GM19035 (cell line): ENCODE data around the gene DPEP3.
"Not testable (repeated sequence)": the region's sequence is repeated elsewhere in the genome, so short reads cannot be mapped to it uniquely, and the experiment has no call there.

Experiments
- ATAC-seq: cut with Tn5 transposase; IDR thresholded peaks from one replicate; pipeline ENCODE4 v1.9.1; 2021; ENCODE audit not compliant: unreplicated experiment

The DPEP3 gene, protein sequence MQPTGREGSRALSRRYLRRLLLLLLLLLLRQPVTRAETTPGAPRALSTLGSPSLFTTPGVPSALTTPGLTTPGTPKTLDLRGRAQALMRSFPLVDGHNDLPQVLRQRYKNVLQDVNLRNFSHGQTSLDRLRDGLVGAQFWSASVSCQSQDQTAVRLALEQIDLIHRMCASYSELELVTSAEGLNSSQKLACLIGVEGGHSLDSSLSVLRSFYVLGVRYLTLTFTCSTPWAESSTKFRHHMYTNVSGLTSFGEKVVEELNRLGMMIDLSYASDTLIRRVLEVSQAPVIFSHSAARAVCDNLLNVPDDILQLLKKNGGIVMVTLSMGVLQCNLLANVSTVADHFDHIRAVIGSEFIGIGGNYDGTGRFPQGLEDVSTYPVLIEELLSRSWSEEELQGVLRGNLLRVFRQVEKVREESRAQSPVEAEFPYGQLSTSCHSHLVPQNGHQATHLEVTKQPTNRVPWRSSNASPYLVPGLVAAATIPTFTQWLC

DNA sequence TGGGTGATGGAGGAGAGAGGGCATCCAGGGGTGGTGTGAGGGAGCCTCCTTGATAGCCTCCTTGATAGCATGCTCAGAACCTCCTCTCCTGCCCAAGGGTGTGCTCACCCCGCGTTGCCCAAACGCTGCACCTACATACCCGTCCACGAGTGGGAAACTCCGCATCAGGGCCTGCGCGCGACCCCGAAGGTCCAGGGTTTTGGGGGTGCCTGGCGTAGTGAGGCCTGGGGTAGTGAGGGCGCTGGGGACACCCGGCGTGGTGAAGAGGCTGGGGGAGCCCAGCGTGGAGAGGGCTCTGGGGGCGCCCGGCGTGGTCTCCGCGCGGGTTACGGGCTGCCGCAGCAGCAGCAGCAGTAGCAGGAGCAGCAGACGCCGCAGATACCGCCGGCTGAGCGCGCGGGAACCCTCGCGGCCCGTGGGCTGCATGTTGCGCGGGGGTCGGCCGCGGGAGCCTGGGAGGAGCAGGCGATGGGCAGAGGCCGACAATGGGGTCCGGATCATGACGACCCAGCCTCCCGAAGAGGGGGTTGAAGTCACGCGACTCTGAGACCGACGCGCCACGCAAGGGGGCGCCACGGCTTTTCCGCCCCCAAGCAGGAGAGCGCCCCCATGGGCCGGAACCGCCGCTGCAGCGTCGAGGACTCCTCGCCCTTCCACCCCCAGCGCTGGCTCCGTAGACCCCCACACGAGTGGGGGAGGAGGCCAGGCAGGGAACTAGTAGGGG, at the start of gene DPEP3:
Gene DPEP3 (minus strand): TSS at position 545 of the 724 bp plus-strand sequence. CDS start 119 bp downstream, at position 426.
- ATAC-seq: no peak

DNA sequence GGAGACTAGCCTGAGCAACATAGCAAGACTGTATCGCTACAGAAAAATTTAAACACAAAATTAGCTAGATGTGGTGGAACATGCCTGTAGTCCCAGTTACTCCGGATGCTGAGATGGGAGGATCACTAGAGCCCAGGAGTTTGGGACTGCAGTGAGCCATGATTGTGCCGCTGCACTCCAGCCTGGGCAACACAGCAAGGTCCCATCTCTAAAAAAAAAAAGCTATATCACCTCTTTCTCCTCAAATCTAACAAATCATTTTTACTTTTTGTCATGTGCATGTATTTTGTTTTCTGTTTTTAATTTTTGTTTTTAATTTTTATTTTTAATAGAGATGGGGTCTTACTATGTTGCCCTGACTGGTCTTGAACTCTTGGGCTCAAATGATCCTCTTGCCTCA, 48.7 kb upstream of the DPEP3 start:
- no peak for ATAC-seq

DNA sequence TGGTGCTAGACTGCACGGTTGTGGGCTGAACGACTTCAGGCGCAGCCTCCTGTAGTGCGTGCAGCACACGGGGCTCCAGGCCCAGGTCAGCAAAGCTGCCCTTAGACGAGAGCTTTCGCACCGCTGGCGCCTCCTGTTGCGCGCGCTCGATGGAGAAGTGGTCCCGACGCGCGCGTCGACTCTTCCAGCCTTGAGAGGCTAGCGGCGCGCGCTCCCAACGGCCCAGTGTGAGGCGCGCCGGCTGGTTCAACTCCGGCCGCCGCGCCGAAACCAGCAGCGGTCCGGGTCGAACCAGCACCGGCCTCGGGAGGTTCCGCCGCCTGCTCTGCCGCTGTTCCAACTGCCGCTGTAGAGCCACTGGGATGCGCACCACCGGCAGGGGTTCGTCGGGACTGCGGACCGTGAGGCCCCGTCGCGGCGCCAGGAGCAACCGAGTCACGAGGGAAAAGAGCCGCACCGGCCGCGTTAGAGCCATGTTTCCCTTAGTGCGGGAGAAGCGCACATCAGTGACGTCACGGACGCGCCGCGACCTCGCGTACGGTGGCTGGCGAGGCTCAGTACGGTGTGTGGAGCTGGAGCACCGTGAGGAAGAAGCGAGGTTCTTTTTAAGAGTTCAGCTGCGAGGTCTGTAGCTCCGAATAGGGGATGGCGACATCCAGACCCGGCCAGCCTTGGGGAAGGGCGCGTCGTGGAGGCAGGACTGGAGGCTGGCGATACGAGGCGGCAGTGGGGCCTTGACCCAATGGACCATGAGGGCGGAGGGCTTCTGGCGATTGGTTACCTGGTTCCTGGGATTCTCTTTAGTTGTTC, 42.6 kb upstream of the DPEP3 start, which contains the start of the genes DDX28 and DUS2:
Gene DDX28 (minus strand): TSS at position 505 of the 810 bp plus-strand sequence. CDS start 30 bp downstream, at position 475.
Gene DUS2 (plus strand): TSS at position 557 of the 810 bp plus-strand sequence. CDS start 14,740 bp downstream, outside the sequence.
- ATAC-seq: peak; percentile 91

DNA sequence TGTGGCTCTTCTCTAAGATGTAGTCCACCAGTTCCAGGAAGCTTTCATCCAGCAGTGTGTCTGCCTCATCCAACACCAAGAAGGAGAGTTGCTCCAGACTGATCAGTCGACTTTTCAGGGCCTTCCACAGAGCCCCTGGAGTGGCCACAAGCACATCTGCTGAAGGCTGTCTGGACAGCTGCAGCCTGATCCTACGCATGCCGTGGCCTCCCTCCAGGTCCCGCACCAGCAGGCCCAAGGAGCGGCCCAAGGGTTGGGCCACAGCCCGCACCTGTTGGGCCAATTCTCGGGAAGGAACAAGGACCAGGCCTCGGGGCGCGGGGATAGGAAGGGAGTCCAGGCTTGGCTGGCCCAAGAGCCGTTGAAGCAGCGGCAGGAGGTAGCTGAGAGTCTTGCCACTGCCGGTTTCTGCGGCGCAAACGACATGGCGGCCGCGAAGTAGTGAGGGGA, 42.0 kb upstream of the DPEP3 start:
- ATAC-seq: no peak

DNA sequence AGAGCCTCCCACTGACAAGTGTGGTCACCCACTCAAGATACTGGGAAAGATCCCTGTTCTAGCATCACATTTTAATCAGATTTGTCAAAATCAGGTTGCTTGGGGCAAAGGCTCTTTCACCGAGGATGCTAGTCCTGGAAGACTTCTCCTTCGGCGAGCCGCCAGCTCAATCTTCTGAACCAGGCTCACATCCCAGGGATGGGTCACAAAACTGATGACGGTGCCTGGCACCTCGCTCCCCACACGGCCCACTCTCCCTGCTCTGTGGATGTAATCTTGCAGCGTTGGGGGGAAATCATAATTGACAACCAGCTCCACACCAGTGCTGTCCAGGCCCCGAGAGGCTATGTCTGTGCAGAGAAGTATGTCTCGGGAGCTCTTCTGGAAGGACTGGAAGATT, 41.2 kb upstream of the DPEP3 start:
- ATAC-seq: no peak

DNA sequence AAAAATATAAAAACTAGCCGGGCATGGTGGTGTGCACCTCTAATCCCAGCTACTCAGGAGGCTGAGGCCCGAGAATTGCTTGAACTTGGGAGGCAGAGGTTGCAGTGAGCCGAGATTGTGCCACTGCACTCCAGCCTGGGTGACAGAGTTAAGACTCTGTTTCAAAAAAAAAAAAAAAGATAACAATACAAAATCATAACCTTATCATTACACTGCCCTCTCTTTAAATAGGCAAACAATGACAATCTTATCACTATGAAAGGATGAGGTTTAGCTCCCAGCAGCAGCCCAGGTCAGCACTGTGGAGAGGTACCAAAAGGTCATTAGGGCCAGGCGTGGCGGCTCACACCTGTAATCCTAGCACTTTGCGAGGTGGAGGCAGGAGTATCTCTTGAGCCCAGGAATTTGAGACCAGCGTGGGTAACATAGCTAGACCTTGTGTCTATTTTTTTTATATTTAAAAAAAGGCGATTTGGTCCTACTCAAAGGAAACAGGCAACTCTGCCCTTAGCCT, 38.9 kb upstream of the DPEP3 start:
- ATAC-seq: no peak

DNA sequence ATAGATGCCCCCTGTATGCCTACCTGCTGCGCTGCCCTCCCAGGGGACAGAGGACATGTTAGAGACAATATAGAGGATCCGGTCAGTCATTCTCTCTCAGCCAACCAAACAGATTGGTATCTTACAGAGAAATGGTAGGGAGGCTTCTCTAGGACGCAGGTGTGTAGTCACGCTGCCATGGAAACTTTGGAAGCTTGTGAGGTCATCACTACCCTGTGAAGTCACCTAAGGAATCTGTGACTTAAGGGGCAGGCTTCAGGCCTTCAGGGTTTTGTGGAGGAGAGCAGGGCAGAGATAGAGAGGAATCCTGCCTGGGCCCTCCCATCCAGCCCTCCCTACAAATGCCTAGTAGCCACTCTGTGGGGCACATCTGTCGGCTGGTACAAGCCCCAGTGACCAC, 35.4 kb upstream of the DPEP3 start, which contains the start of gene DPEP2NB:
Gene DPEP2NB (minus strand): TSS at position 231 of the 400 bp plus-strand sequence. CDS start 141 bp downstream, at position 90.
- no peak for ATAC-seq

DNA sequence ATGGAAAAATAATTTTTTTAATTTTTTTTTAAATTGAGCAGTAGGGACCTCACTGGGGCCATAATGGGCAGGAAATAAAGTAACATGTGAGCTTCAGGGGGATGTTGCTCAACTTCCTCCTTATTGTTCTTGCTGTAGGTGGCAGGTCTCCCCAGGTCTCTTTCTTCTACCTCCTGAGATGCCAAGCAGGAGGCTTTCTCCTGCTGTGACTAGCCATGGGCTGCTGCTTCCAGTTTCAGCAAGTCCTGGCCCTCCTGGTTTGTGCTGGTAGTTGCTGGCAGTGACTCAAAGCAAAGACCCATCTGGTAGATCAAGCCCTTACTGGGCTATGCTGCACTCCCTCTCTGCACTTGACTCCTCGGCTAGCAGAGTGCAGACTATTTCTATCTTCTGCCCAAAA, 33.1 kb upstream of the DPEP3 start:
- no peak for ATAC-seq

DNA sequence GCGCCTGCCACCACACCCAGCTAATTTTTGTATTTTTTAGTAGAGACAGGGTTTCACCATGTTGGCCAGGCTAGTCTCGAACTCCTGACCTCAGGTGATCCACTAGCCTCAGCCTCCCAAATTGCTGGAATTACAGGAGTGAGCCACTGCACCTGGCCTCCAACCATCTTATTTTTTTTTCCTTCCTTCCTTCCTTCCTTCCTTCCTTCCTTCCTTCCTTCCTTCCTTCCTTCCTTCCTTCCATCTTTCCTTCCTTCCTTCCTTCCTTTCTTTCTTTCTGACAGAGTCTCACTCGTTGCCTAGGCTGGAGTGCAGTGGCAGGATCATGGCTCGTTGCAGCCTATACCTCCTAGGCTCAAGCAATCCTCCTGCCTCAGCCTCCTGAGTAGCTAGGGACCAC, 29.6 kb upstream of the DPEP3 start:
- ATAC-seq: not testable (repeated sequence)

DNA sequence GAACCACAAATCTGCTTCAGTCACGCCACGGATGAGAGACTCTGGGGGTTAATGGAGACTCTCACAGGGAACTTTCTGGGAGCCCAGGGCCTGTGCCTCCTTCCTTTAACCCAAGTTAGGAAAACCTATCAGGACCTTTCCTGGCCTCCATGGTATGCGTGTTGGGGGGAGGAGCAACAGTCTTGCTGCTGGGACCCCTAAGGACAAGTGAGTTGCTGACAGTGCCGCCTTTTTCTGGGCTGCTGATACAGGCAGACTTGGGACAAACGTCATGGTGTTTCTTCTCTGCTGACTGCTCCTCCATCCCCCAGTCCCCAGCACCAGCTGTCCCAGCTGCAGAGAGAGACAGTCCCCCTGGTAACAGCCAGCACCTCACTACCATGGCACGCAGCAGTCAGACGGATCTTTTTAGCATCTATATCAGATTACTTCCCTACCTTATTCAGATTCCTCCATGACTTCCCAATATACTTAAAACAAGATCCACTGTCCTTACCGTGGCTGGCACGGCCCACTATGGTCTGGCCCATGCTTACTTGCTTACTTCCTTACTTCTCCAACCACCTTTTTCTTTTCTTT, 28.9 kb upstream of the DPEP3 start:
- no peak for ATAC-seq

DNA sequence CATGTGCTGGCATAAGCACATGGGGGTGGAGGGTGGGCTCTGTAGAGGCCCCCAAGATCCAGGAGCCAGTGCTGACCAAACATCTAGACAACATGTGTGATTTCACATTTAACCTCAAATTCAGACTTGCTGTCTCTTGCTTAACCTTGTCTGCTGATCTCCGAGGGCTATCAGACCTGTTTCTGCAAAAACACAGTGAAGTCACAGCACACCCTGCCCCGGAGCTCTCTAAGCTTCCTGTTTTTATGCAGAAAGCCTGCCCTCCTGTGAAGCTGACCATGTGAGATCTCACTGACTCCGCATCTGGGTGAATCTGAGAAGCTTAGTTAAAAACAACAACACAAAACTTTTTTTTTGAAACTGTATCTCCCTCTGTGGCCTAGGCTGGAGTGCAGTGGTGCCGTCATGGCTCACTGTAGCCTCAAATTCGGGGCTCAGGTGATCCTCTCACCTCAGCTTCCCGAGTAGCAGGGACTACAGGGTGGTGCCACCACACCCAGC, 25.5 kb upstream of the DPEP3 start:
- ATAC-seq: no peak

DNA sequence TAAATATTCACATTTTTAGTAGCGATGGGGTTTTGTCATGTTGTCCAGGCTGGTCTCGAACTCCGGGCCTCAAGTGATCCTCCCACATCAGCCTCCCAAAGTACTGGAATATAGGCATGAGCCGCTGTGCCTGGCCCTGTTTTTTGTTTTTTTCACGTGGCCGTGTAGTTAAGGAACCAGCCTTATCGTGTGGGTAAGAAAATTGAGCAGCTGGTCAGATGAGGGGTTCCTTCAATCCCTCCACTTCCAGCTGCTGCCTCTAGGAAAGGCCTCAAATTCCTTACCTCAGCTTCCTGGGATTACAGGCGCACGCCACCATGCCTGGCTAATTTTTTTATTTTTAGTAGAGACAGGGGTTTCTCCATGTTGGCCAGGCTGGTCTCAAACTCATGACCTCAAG, 24.9 kb upstream of the DPEP3 start:
- no peak for ATAC-seq

DNA sequence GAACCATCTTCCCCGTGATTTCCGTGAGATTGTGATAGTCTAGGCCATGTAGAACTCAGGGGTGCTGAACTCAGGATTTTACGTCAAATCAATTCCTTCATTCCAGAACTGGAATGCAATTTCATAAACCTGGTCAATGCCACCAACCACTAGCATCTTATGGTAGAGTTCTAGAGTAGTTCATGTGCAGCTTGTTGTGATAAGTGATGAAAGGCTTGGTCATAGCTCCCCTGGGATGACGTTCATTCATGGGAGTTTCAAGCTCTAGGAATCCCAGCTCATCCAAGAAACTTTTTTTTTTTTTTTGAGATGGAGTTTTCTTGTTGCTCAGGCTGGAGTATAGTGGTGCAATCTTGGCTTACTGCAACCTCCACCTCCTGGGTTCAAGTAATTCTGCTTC, 22.7 kb upstream of the DPEP3 start:
- no peak for ATAC-seq

DNA sequence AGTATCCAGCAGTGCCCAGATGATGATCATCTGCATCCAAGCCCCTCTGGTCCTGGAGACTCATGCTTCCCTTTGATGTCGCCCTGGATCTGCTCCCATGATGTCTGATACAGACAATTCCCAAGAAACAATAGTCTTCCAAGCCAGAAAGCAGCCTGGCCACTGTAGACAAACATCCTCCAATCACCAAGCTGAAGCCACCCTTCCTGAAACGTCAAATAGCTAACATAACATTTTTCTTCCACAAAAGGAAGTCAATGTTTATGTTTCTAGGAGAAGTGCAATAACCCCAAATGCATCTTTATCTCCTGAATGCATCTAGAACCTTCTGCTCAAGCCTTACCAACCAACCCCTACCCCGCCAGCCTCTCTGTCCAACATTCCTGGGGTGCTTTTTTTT, 20.2 kb upstream of the DPEP3 start:
- ATAC-seq: no peak

DNA sequence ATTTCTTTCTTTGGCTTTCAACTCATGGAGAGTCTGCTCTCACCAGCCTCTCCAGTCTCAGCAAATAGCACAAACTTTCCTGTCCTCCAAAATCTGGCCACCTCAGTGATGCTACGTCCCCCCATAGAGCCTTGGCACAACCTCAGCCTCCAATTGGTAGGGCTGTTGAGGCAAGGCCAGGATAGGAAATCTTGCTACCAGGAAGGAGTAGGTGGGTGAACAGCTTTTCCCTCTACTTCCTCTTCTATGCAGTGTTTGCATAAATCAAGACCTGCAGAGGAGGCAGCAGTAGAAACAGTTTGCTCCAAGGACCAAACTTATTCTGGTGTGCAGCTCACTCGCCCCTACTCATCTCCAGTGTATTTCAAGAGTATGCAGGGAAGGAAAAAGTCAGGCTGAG, 19.7 kb upstream of the DPEP3 start:
- no peak for ATAC-seq

DNA sequence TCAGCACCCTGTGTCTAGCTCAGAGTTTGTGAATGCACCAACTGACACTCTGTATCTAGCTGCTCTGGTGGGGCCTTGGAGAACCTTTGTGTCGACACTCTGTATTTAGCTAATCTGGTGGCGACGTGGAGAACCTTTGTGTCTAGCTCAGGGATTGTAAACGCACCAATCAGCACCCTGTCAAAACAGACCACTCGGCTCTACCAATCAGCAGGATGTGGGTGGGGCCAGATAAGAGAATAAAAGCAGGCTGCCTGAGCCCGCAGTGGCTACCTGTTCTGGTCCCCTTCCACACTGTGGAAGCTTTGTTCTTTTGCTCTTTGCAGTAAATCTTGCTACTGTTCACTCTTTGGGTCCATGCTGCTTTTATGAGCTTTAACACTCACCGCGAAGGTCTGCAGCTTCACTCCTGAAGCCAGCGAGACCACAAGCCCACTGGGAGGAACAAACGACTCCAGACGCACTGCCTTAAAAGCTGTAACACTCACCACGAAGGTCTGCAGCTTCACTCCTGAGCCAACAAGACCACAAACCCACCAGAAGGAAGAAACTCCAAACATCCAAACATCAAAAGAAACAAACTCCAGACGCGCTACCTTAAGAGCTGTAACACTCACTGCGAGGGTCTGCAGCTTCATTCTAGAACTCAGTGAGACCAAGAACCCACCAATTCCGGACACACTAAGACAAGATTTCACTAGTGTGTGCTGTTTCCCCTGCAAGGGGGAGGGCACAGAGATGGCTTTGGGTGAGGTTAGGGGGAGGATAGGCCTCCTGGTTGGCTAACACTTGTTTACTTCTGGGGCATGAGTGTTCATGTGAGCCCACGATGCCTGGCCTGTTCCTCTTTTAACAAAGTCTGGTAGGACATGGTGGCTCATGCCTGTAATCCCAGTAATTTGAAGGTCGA, 18.7 kb upstream of the DPEP3 start, which contains the start of gene DPEP2:
Gene DPEP2 (minus strand): TSS at position 706 of the 910 bp plus-strand sequence. CDS start 6,272 bp downstream, outside the sequence.
- ATAC-seq: not testable (repeated sequence)

DNA sequence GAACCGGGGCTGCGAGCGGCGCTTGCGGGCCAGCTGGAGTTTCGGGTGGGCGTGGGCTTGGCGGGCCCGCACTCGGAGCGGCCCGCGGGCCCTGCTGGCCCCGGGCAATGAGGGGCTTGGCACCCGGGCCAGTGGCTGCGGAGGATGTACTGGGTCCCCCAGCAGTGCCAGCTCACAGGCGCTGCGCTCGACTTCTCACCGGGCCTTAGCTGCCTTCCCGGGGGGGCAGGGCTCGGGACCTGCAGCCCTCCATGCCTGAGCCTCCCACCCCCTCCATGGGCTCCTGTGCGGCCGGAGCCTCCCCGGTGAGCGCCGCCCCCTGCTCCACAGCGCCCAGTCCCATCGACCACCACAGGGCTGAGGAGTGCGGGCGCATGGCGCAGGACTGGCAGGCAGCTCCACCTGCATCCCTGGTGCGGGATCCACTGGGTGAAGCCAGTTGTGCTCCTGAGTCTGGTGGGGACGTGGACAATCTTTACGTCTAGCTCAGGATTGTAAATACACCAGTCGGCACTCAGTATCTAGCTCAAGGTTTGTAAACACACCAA, 18.0 kb upstream of the DPEP3 start:
- not testable (repeated sequence) for ATAC-seq

DNA sequence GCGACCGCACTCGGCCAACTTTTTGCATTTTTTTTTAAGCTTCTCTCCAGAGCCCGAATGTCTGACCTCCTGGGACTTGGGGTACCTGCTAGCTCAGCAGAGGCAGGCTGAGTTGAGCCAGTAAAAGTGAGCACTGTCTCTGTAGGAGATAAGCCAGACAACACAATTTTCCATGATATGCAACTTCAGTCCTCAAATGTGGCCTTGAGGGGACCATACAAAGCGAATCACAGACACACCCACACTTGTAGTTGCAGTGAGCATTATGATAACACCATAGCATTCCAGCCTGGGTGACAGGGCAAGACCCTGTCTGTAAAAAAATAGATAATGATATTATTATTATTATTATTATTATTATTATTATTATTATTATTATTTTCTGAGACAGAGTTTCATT, 16.4 kb upstream of the DPEP3 start:
- no peak for ATAC-seq

DNA sequence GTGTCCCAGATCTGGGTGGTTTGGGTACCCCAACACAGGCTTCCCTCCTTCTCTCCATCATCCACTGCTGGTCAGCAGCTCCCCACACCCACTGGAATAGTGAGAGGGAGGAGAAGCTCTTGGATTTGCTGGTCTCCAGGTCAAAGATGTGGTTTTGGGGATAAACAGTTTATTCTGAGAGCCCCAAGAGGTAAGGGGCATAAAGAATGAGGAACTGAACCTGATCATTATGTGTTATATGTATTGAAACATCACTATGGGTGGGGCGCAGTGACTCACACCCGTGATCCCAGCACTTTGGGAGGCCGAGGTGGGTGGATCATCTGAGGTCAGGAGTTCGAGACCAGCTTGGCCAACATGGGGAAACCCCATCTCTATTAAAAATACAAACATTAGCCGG, 15.1 kb upstream of the DPEP3 start:
- ATAC-seq: no peak
